Rectal smooth muscle tissue (tissue), 1 donor: ENCODE data around the gene PITPNC1.
"Not testable (repeated sequence)": the region's sequence is repeated elsewhere in the genome, so short reads cannot be mapped to it uniquely, and the experiment has no call there.

Experiments used
- H3K27ac ChIP-seq: one replicate; pipeline ENCODE4 v1.7.0; 2013; ENCODE audit warnings: low read depth, low read length, inconsistent platforms
- H3K27me3 ChIP-seq: one replicate; pipeline ENCODE4 v1.7.0; 2013; ENCODE audit warnings: low read length; ENCODE audit not compliant: control insufficient read depth, insufficient read depth
- H3K36me3 ChIP-seq: one replicate; pipeline ENCODE4 v1.7.0; 2013; ENCODE audit warnings: low read length; ENCODE audit not compliant: control insufficient read depth, insufficient read depth
- H3K4me1 ChIP-seq: one replicate; pipeline ENCODE4 v1.7.0; 2013; ENCODE audit warnings: low read length; ENCODE audit not compliant: control insufficient read depth, insufficient read depth
- H3K4me3 ChIP-seq: one replicate; pipeline ENCODE4 v1.7.0; 2013; ENCODE audit warnings: low read length
- H3K9ac ChIP-seq: one replicate; pipeline ENCODE4 v1.7.0; 2013; ENCODE audit warnings: low read length

The PITPNC1 gene

GRCh38 chr17:67569015-67569451, 192.0 kb downstream of the PITPNC1 start:
- Histone ChIP-seq H3K36me3 (no peaks in the 10 kb centered on the region), H3K9ac (no peak overlapping the region), H3K27ac (no peak overlapping the region), H3K4me1 (no peaks in the 10 kb centered on the region), H3K4me3 (no peak overlapping the region), H3K27me3 (no peaks in the 10 kb centered on the region)

- H3K4me1 ChIP-seq: no peaks in the 10 kb centered on the region
- no peak overlapping the region for H3K4me3 ChIP-seq
- H3K9ac ChIP-seq: no peak overlapping the region
- H3K36me3 ChIP-seq: no peaks in the 10 kb centered on the region
- H3K27ac ChIP-seq: no peak overlapping the region
- no peaks in the 10 kb centered on the region for H3K27me3 ChIP-seq
Observed at GRCh38 chr17:67569873-67570272, 192.8 kb downstream of the PITPNC1 start.

- Histone ChIP-seq H3K9ac (no peak overlapping the region), H3K27ac (no peak overlapping the region), H3K4me1 (no peaks in the 10 kb centered on the region)
Observed at GRCh38 chr17:67570797-67571196, 193.7 kb downstream of the PITPNC1 start.

GRCh38 chr17:67571478-67571877, 194.4 kb downstream of the PITPNC1 start:
- Histone ChIP-seq H3K27ac (no peak overlapping the region), H3K4me1 (no peaks in the 10 kb centered on the region), H3K9ac (no peak overlapping the region), H3K27me3 (no peaks in the 10 kb centered on the region), H3K36me3 (no peaks in the 10 kb centered on the region), H3K4me3 (no peak overlapping the region)

More at GRCh38 chr17:67570797-67571196, 193.7 kb downstream of the PITPNC1 start:
- Histone ChIP-seq H3K4me3 (no peak overlapping the region), H3K36me3 (no peaks in the 10 kb centered on the region), H3K27me3 (no peaks in the 10 kb centered on the region)

- H3K27ac ChIP-seq: no peak overlapping the region
- H3K36me3 ChIP-seq: no peaks in the 10 kb centered on the region
- H3K27me3 ChIP-seq: no peaks in the 10 kb centered on the region
- no peak overlapping the region for H3K4me3 ChIP-seq
- no peak overlapping the region for H3K9ac ChIP-seq
- H3K4me1 ChIP-seq: no peaks in the 10 kb centered on the region
Observed at GRCh38 chr17:67573987-67574657, 197.0 kb downstream of the PITPNC1 start.

- Histone ChIP-seq H3K4me1 (no peaks in the 10 kb centered on the region), H3K27ac (no peak overlapping the region), H3K9ac (no peak overlapping the region), H3K4me3 (no peak overlapping the region), H3K27me3 (no peaks in the 10 kb centered on the region), H3K36me3 (no peaks in the 10 kb centered on the region)
Observed at GRCh38 chr17:67574658-67575293, 197.7 kb downstream of the PITPNC1 start.

GRCh38 chr17:67575325-67575724, 198.2 kb downstream of the PITPNC1 start:
- no peaks in the 10 kb centered on the region for H3K36me3 ChIP-seq
- no peaks in the 10 kb centered on the region for H3K27me3 ChIP-seq
- H3K9ac ChIP-seq: no peak overlapping the region
- H3K4me1 ChIP-seq: no peaks in the 10 kb centered on the region
- no peak overlapping the region for H3K27ac ChIP-seq
- H3K4me3 ChIP-seq: no peak overlapping the region

GRCh38 chr17:67576471-67577115, 199.5 kb downstream of the PITPNC1 start:
- no peak overlapping the region for H3K9ac ChIP-seq

GRCh38 chr17:67577429-67578141, 200.5 kb downstream of the PITPNC1 start:
- H3K9ac ChIP-seq: no peak overlapping the region
- no peaks in the 10 kb centered on the region for H3K4me1 ChIP-seq
- no peak overlapping the region for H3K4me3 ChIP-seq
- no peaks in the 10 kb centered on the region for H3K36me3 ChIP-seq
- no peaks in the 10 kb centered on the region for H3K27me3 ChIP-seq
- no peak overlapping the region for H3K27ac ChIP-seq

More at GRCh38 chr17:67576471-67577115, 199.5 kb downstream of the PITPNC1 start:
- no peak overlapping the region for H3K4me3 ChIP-seq
- no peaks in the 10 kb centered on the region for H3K27me3 ChIP-seq
- H3K4me1 ChIP-seq: no peaks in the 10 kb centered on the region
- H3K27ac ChIP-seq: no peak overlapping the region
- no peaks in the 10 kb centered on the region for H3K36me3 ChIP-seq

- Histone ChIP-seq H3K9ac (no peak overlapping the region), H3K27ac (no peak overlapping the region)
Observed at GRCh38 chr17:67578142-67578457, 201.0 kb downstream of the PITPNC1 start.

GRCh38 chr17:67578679-67579405, 201.8 kb downstream of the PITPNC1 start:
- not testable (repeated sequence) for H3K9ac ChIP-seq, H3K4me1 ChIP-seq, H3K27ac ChIP-seq, H3K4me3 ChIP-seq, H3K27me3 ChIP-seq, H3K36me3 ChIP-seq

More at GRCh38 chr17:67578142-67578457, 201.0 kb downstream of the PITPNC1 start:
- H3K4me3 ChIP-seq: no peak overlapping the region
- no peaks in the 10 kb centered on the region for H3K36me3 ChIP-seq
- no peaks in the 10 kb centered on the region for H3K27me3 ChIP-seq
- peaks cover 4% of the 10 kb centered on the region for H3K4me1 ChIP-seq

- Histone ChIP-seq H3K4me1 (peaks cover 4% of the 10 kb centered on the region), H3K36me3 (no peaks in the 10 kb centered on the region), H3K27ac (no peak overlapping the region), H3K4me3 (no peak overlapping the region), H3K9ac (no peak overlapping the region), H3K27me3 (no peaks in the 10 kb centered on the region)
Observed at GRCh38 chr17:67582673-67583081, 205.6 kb downstream of the PITPNC1 start.
